GM13976 (cell line): ENCODE results near the gene FOXL2.

ENCODE experiments used
- DNase-seq: peaks from one replicate; pipeline ENCODE4 v3.0.0; 2012; ENCODE audit warnings: low spot score
- CTCF ChIP-seq: IDR thresholded peaks from 2 replicates; pipeline ENCODE4 v1.5.1; 2012; ENCODE audit warnings: borderline replicate concordance, mild to moderate bottlenecking; ENCODE audit not compliant: insufficient read depth; ENCODE audit errors: extremely low read depth, missing control alignments, control extremely low read depth
- in situ Hi-C: fragments of 300-500 bp; cut with MboI; formaldehyde crosslinking; loops from one replicate; pipeline ENCODE4 v1.12.0; 2022; ENCODE audit warnings: low sequenced_read_pairs, mixed read lengths, inconsistent platforms; ENCODE audit not compliant: unreplicated experiment

Gene FOXL2

GRCh38 chr3:138909904-138910303 is 37.0 kb downstream of the FOXL2 start:
- in situ Hi-C loops = no loop called here
- TF ChIP-seq CTCF = no peak
- DNase-seq = no peak

DNA sequence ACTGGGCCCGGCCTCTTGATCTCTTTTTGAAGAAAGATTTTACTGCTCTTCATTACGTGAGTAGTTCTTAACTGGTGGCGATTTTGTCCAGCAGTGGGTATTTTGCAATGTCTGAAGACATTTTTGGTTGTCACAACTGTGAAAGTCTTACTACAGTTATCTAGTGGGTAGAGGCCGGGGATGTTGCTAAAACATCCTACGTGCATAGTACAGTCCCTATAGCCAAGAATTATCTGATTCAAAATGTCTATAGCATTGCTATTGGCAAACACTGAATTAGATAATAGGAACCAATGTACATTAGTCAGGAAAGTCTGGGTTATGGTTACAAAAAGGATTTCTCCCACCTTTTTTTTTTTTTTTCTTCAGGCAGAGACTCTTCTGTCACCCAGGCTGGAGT is 38.1 kb downstream of the FOXL2 start:
- TF ChIP-seq CTCF = no peak
- in situ Hi-C loops = no loop called here
- DNase-seq = no peak

- no peak for TF ChIP-seq CTCF
- DNase-seq = no peak
- in situ Hi-C loops = no loop called here
These were observed 39.4 kb downstream of the FOXL2 start for GRCh38 chr3:138907539-138907938.

GRCh38 chr3:138902171-138902570 is 44.8 kb downstream of the FOXL2 start:
- in situ Hi-C loops = no loop called here
- no peak for DNase-seq

DNA sequence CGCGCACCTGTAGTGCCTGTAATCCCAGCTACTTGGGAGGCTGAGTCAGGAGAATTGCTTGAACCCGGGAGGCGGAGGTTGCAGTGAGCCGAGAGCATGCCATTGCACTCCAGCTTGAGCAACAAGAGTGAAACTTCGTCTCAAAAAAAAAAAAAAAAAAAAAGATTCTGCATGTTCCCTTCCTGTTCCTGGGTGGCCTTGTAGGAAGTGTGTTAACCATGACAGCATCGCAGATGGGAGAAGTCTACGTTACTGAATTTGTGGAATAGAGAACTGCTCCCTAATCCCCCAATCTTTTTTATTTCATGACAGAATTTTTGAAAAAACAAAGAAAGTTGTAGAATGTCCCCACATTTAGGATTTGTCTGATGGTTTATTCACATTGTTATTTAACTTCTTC is 45.4 kb downstream of the FOXL2 start:
- DNase-seq = no peak
- in situ Hi-C loops = no loop called here
- TF ChIP-seq CTCF = no peak

More at GRCh38 chr3:138902171-138902570, 44.8 kb downstream of the FOXL2 start:
- no peak for TF ChIP-seq CTCF

DNA sequence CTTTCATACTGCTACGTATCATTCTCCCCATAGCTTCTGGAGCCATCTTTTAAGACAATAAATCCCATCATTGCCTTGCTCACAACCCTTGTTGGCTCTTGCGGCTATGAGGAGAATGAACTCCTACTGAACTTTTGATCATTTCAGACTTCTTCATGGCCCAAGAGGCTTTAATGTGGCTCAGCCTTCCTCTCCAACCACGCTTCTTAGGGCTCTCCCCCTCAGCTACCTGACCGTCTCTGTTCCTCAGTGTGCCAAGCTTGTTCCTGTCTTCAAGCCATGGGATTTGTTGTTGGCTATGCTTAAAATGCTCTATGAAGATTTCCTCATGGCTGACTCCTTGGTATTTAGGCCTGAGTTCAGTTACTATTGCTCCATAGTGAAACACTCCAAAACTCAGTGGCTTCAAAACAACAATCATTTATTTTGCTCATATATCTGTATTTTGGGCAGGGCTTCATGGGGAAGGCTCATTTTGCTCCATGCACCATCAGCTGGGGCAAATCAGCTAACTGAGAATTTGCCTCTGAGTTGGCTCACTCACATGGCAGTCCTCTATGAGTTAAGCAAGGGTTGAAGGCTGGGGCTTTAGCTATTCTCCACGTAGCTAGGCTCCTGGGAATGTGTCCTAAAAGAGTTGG is 47.5 kb downstream of the FOXL2 start:
- in situ Hi-C loops = no loop called here
- no peak for DNase-seq
- no peak for TF ChIP-seq CTCF
